Mucosa of descending colon (tissue), 3 donors: ENCODE results near the gene ECM1. TPM values are rescaled to one million over a fixed set of nuclear protein-coding genes. Genes with fewer than 3 reads are reported as not detected.

Experiments
- ATAC-seq: fragments of 200-7000 bp; cut with Tn5 transposase; one replicate; pipeline ENCODE4 v1.9.1; 2020; ENCODE audit warnings: mild to moderate bottlenecking, moderate library complexity
- DNase-seq, 3 donors: peaks; one replicate each; pipeline ENCODE4 v3.0.0-alpha.2; 2020
- H3K36me3 ChIP-seq: fragments of 200-600 bp; one replicate; pipeline ENCODE4 v1.8.0; 2021; ENCODE audit warnings: low read depth, mild to moderate bottlenecking
- H3K4me1 ChIP-seq: fragments of 200-600 bp; one replicate; pipeline ENCODE4 v1.8.0; 2021; ENCODE audit warnings: low read depth, mild to moderate bottlenecking
- H3K4me3 ChIP-seq: fragments of 200-600 bp; one replicate; pipeline ENCODE4 v1.8.0; 2021; ENCODE audit warnings: mild to moderate bottlenecking
- H3K9me3 ChIP-seq: fragments of 200-600 bp; one replicate; pipeline ENCODE4 v1.8.0; 2021; ENCODE audit warnings: mild to moderate bottlenecking
- CTCF ChIP-seq: fragments of 200-600 bp; IDR thresholded peaks from one replicate; pipeline ENCODE4 v1.8.0; 2022; ENCODE audit warnings: antibody characterized with exemption, mild to moderate bottlenecking
- intact Hi-C, 2 donors: fragments of 100-400 bp; cut with DNase I in 1 of 2; cut with micrococcal nuclease in 1 of 2; formaldehyde crosslinking; loops; one replicate each; pipeline versions ENCODE4 v1.11.0 to v1.11.1; 2022; cut with DNase I, micrococcal nuclease
- total RNA-seq, 3 donors: library from RNA; stranded (reverse); fragmentation: NEBNext Ultra II Directional in 2 of 3; extraction: Animal tissue kit (Norgen Biotek cat#: 25700) in 2 of 3; gene quantifications; one replicate each; pipeline versions ENCODE4 v1.2.1 to v1.2.4, GENCODE V29; 2021 to 2023
- donor health status: DM: no; HTN: no; CAD: no; lungs with moderate emphysema.
- donor health status: DM: no; HTN: no; CAD: no.
- donor health status: DM: no; HTN: yes; CAD: no.

ECM1 gene
- total RNA-seq, 3 donors from 2014 or later = 3.4 to 11.0 (median 8.8) TPM

- intact Hi-C loops = no loop called here
These were observed 4.9 kb downstream of the ECM1 start for GRCh38 chr1:150512846-150513245.

GRCh38 chr1:150513351-150513791, 5.5 kb downstream of the ECM1 start:
- Histone ChIP-seq H3K36me3 (no peaks in the 10 kb centered on the region), H3K4me1 (peaks cover 16% of the 10 kb centered on the region), H3K9me3 (no peaks in the 10 kb centered on the region), H3K4me3 (no peak overlapping the region)
- ATAC-seq (no peak), DNase-seq (no peak)
- intact Hi-C loops = no loop called here
- no peak for TF ChIP-seq CTCF

More at GRCh38 chr1:150512846-150513245, 4.9 kb downstream of the ECM1 start:
- peaks cover 16% of the 10 kb centered on the region for H3K4me1 ChIP-seq
- no peak for TF ChIP-seq CTCF
- H3K36me3 ChIP-seq = no peaks in the 10 kb centered on the region
- ATAC-seq = no peak
- no peak overlapping the region for H3K4me3 ChIP-seq
- no peaks in the 10 kb centered on the region for H3K9me3 ChIP-seq
- no peak for DNase-seq

GRCh38 chr1:150514260-150514659, 6.4 kb downstream of the ECM1 start:
- no peak for DNase-seq
- Histone ChIP-seq H3K4me1 (peaks cover 16% of the 10 kb centered on the region), H3K4me3 (no peak overlapping the region), H3K9me3 (no peaks in the 10 kb centered on the region), H3K36me3 (no peaks in the 10 kb centered on the region)
- TF ChIP-seq CTCF = no peak
- ATAC-seq = no peak
- intact Hi-C loops = no loop called here

- H3K4me1 ChIP-seq = peaks cover 16% of the 10 kb centered on the region
- no peak for TF ChIP-seq CTCF
- no peak for ATAC-seq
- H3K36me3 ChIP-seq = no peaks in the 10 kb centered on the region
- intact Hi-C loops = no loop called here
- H3K9me3 ChIP-seq = no peaks in the 10 kb centered on the region
- no peak for DNase-seq
- H3K4me3 ChIP-seq = peak overlapping the region; percentile 12
These were observed 7.0 kb downstream of the ECM1 start for GRCh38 chr1:150514913-150515327.

- ATAC-seq = peak; percentile 98
- TF ChIP-seq CTCF = no peak
- intact Hi-C loops = no loop called here
- Histone ChIP-seq H3K36me3 (no peaks in the 10 kb centered on the region), H3K4me3 (peak within 1 kb of the TSS; percentile 12), H3K4me1 (peaks cover 16% of the 10 kb centered on the region), H3K9me3 (no peaks in the 10 kb centered on the region)
- peak; percentile 95 to 98 (median 98) for DNase-seq
These were observed 7.6 kb downstream of the ECM1 start, which contains the start of gene FALEC for GRCh38 chr1:150515328-150516049. FALEC (plus strand) TSS chr1:150515752.
